Measurements from ENCODE around the gene SMCO4.
"Not testable (repeated sequence)": the region's sequence is repeated elsewhere in the genome, so short reads cannot be mapped to it uniquely, and the experiment has no call there.

The SMCO4 gene

GRCh38 chr11:93536101-93536861 lies 6.9 kb downstream of the SMCO4 start:
- H3K9me3 ChIP-seq, result no peaks in the 10 kb centered on the region
- peaks cover 7% of the 10 kb centered on the region; the same call in 1 of the 2 replicates for H3K36me3 ChIP-seq
- TF ChIP-seq CTCF (IDR thresholded peaks at IDR 0.05; ENCODE audit: low read depth, low read length), result no peak; the same call in 1 of the 2 replicates
- peaks cover 47% of the 10 kb centered on the region for H3K4me1 ChIP-seq
- DNase-seq, result no peak
- no peak overlapping the region for H3K4me3 ChIP-seq (ENCODE audit: low read depth, low read length)
- H3K27me3 ChIP-seq, result no peaks in the 10 kb centered on the region

GRCh38 chr11:93535578-93535977 lies 7.6 kb downstream of the SMCO4 start:
- H3K9me3 ChIP-seq; H3K27me3 ChIP-seq; H3K4me3 ChIP-seq (ENCODE audit: low read depth, low read length); DNase-seq: not testable (repeated sequence)
- H3K36me3 ChIP-seq, result peaks cover 14% of the 10 kb centered on the region
- peaks cover 49% of the 10 kb centered on the region for H3K4me1 ChIP-seq

GRCh38 chr11:93532806-93533205 lies 10.4 kb downstream of the SMCO4 start:
- no peak for DNase-seq
- no peak overlapping the region for H3K4me3 ChIP-seq (ENCODE audit: low read depth, low read length)
- peaks cover 59% of the 10 kb centered on the region for H3K4me1 ChIP-seq
- peaks cover 22% of the 10 kb centered on the region for H3K36me3 ChIP-seq
- no peaks in the 10 kb centered on the region for H3K27me3 ChIP-seq
- no peak for TF ChIP-seq CTCF (IDR thresholded peaks at IDR 0.05; ENCODE audit: low read depth, low read length)
- H3K9me3 ChIP-seq, result no peaks in the 10 kb centered on the region

- peak; percentile 15 for DNase-seq
- Histone ChIP-seq H3K9me3 (no peaks in the 10 kb centered on the region), H3K4me1 (peaks cover 54% of the 10 kb centered on the region)
These were observed 10.9 kb downstream of the SMCO4 start for GRCh38 chr11:93532281-93532789.

GRCh38 chr11:93530468-93530826 lies 12.7 kb downstream of the SMCO4 start:
- H3K9me3 ChIP-seq, result no peaks in the 10 kb centered on the region
- H3K4me3 ChIP-seq (ENCODE audit: low read depth, low read length), result no peak overlapping the region
- H3K36me3 ChIP-seq, result peaks cover 22% of the 10 kb centered on the region
- TF ChIP-seq CTCF (IDR thresholded peaks at IDR 0.05; ENCODE audit: low read depth, low read length), result no peak
- DNase-seq, result no peak
- peaks cover 58% of the 10 kb centered on the region for H3K4me1 ChIP-seq
- H3K27me3 ChIP-seq, result no peaks in the 10 kb centered on the region

More at GRCh38 chr11:93532281-93532789, 10.9 kb downstream of the SMCO4 start:
- peaks cover 22% of the 10 kb centered on the region for H3K36me3 ChIP-seq
- H3K27me3 ChIP-seq, result no peaks in the 10 kb centered on the region
- no peak overlapping the region for H3K4me3 ChIP-seq (ENCODE audit: low read depth, low read length)
- no peak for TF ChIP-seq CTCF (IDR thresholded peaks at IDR 0.05; ENCODE audit: low read depth, low read length)

- peaks cover 64% of the 10 kb centered on the region for H3K4me1 ChIP-seq
- TF ChIP-seq CTCF (IDR thresholded peaks at IDR 0.05; ENCODE audit: low read depth, low read length), result no peak
- H3K4me3 ChIP-seq (ENCODE audit: low read depth, low read length), result no peak overlapping the region
- no peaks in the 10 kb centered on the region for H3K9me3 ChIP-seq
- no peak for DNase-seq
- no peaks in the 10 kb centered on the region for H3K27me3 ChIP-seq
- H3K36me3 ChIP-seq, result peaks cover 17% of the 10 kb centered on the region
These were observed 13.3 kb downstream of the SMCO4 start for GRCh38 chr11:93529707-93530467.
